Stimulated activated CD8-positive, alpha-beta memory T cell treated with anti-CD3 and anti-CD28 coated beads, Interleukin-12 subunit alpha, Interleukin-12 subunit beta, amount 100 ng/mL, for 4 hours (primary cell): ENCODE data around the gene PTN.
"Not testable (repeated sequence)": the region's sequence is repeated elsewhere in the genome, so short reads cannot be mapped to it uniquely, and the experiment has no call there.

Source experiments
- DNase-seq: peaks from one replicate; pipeline ENCODE4 v3.0.0-alpha.2; 2020; ENCODE audit warnings: low read depth

The PTN gene

GRCh38 chr7:137266764-137267163, 76.8 kb downstream of the PTN start:
- no peak for DNase-seq

- not testable (repeated sequence) for DNase-seq
These were observed 78.1 kb downstream of the PTN start for GRCh38 chr7:137265480-137265879.

GRCh38 chr7:137262599-137262998, 80.9 kb downstream of the PTN start:
- DNase-seq = no peak

- DNase-seq = no peak
These were observed 85.0 kb downstream of the PTN start for GRCh38 chr7:137258552-137258951.

- no peak for DNase-seq
These were observed 88.8 kb downstream of the PTN start for GRCh38 chr7:137254766-137255165.

GRCh38 chr7:137245890-137246289, 97.6 kb downstream of the PTN start:
- no peak for DNase-seq

- DNase-seq = no peak
These were observed 98.3 kb downstream of the PTN start for GRCh38 chr7:137245186-137245585.

GRCh38 chr7:137243741-137244140, 99.8 kb downstream of the PTN start:
- DNase-seq = no peak

- no peak for DNase-seq
These were observed 100.9 kb downstream of the PTN start for GRCh38 chr7:137242616-137243015.

GRCh38 chr7:137241655-137242360, 101.7 kb downstream of the PTN start:
- DNase-seq = no peak

- DNase-seq = not testable (repeated sequence)
These were observed 104.3 kb downstream of the PTN start for GRCh38 chr7:137239186-137239585.

GRCh38 chr7:137235434-137235833, 108.1 kb downstream of the PTN start:
- DNase-seq = no peak

- DNase-seq = no peak
These were observed 112.4 kb downstream of the PTN start for GRCh38 chr7:137231167-137231566.

- DNase-seq = no peak
These were observed 122.1 kb downstream of the PTN start for GRCh38 chr7:137221467-137221866.

GRCh38 chr7:137213744-137214143, 129.8 kb downstream of the PTN start:
- DNase-seq = no peak

- DNase-seq = no peak
These were observed 134.2 kb downstream of the PTN start for GRCh38 chr7:137209151-137209817.

GRCh38 chr7:137206770-137207169, 136.8 kb downstream of the PTN start:
- no peak for DNase-seq

GRCh38 chr7:137204246-137204645, 139.3 kb downstream of the PTN start:
- DNase-seq = no peak

GRCh38 chr7:137203351-137203750, 140.2 kb downstream of the PTN start:
- DNase-seq = no peak

GRCh38 chr7:137196648-137197047, 146.9 kb downstream of the PTN start:
- no peak for DNase-seq

GRCh38 chr7:137195996-137196395, 147.5 kb downstream of the PTN start:
- no peak for DNase-seq

- DNase-seq = not testable (repeated sequence)
These were observed 161.9 kb downstream of the PTN start for GRCh38 chr7:137181619-137182018.
